ENCODE data around the gene APOM. TPM values are rescaled to one million over a fixed set of nuclear protein-coding genes. Genes with fewer than 3 reads are reported as not detected.

The APOM gene
- total and polyA plus RNA-seq, 4 donors, result 0.42 to 2.6 (median 0.96) TPM; not detected in 1

DNA sequence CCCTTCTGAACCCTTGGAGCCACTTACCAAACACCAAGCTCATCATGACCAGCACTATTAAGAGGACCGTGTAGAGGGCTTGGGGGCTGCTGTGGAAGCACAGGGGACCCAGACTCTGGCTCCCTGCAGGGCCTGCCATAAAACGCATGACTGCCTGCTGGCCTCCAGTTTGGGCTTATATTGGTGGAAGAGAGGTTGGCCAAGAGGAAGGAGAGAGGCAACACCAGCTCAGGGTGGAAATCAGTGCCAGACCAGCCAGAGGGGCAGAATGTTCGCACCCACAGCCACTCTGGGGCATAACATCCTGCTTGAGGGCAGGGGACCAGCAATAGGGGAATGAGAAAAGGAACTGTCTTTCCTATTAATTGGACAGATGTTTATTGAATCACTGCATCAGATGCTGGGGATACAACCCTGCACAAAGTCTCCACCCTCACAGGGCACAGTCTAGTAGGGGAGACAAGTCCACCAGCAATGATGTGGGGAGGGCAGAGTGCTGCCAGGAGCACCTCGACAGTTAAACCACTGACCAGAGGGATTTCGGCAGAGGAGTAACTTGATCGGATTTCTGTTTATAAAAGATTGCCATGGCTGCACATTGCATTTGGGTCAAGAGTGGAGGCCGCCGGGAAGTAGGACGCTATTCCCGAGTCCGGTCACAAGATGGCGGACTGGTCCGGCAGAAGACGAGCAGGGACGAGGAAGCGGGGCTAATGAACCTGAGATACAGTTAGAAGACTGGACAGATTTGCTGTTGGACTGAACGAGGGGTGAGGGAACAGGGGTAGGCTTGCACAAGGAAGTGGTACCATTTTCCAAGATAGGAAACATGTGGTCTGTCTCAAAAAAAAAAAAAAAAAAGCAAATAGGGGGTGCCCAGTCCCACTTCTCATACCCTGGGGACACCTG, 24.8 kb downstream of the APOM start, which contains the start of gene LY6G5C:
TSS of gene LY6G5C (minus strand) at position 842 of the 909 bp plus-strand sequence. CDS start at position 148, 694 bp downstream.
- Histone ChIP-seq H3K9me3 (ENCODE audit: control insufficient read depth, low read length) (no peaks in the 10 kb centered on the region), H3K4me1 (ENCODE audit: control insufficient read depth in 1 of 2, insufficient read depth in 2 of 2, low read length in 2 of 2) (no peaks in the 10 kb centered on the region), H3K27me3 (ENCODE audit: control insufficient read depth in 1 of 2, insufficient read depth in 2 of 2, low read length in 1 of 2) (no peaks in the 10 kb centered on the region), H3K4me3 (ENCODE audit: low read length in 2 of 2) (peak within 1 kb of the TSS in 1 of 2 donors; percentile 56), H3K27ac (ENCODE audit: low read depth in 1 of 2, low read length in 2 of 2) (no peak within 1 kb of the TSS), H3K36me3 (ENCODE audit: control insufficient read depth in 1 of 2, insufficient read depth in 2 of 2, low read length in 1 of 2) (no peaks in the 10 kb centered on the region)
- ATAC-seq (ENCODE audit: low FRiP score), result peak; percentile 94
- 11 to 12% methylated on average over 17 of the region's 17 CpGs for WGBS, 2 donors
- DNase-seq, result peak; percentile 90 to 93
- intact Hi-C loops (cut with DNase I), result loop anchor here (2.0 to 10.0 kb wide), 7 partner anchors 48 to 272 kb away; partner anchors contain the start of genes DDAH2 (in 1 of the 2), EHMT2 (in 1 of the 2) and NEU1 (in 1 of the 2)

DNA sequence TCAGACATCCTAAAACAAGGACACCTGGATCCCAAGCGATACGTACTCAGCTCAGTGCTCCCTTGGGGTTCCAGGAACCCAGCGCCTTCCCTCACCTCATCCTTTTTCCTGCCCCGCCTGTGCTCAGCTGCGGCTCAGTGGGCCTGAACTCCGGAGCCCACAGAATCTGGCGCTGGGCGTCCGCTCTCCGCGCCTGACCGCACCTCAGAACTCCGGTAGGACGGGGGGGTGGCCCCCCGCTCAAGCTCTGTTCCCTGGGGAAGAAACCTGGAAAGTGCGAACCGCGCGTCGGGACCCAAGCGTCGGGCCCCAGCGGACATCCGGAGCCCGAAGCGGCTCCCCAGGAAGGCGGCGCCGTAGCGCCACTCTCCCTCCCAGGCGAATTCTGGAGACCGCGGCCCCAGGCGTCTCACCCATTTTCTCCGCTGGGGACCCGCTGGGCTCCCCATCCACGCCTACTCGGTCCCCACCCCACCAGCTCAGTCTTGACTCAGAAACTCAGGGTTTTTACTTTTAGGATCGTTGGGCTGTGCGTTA, 25.5 kb downstream of the APOM start:
- Histone ChIP-seq H3K9me3 (ENCODE audit: control insufficient read depth, low read length) (no peaks in the 10 kb centered on the region), H3K27ac (ENCODE audit: low read depth in 1 of 2, low read length in 2 of 2) (no peak overlapping the region), H3K4me3 (ENCODE audit: low read length in 2 of 2) (peak overlapping the region in 1 of 2 donors; percentile 56), H3K36me3 (ENCODE audit: control insufficient read depth in 1 of 2, insufficient read depth in 2 of 2, low read length in 1 of 2) (peaks cover 0 to under 1% of the 10 kb centered on the region in 2 donors), H3K4me1 (ENCODE audit: control insufficient read depth in 1 of 2, insufficient read depth in 2 of 2, low read length in 2 of 2) (no peaks in the 10 kb centered on the region), H3K27me3 (ENCODE audit: control insufficient read depth in 1 of 2, insufficient read depth in 2 of 2, low read length in 1 of 2) (no peaks in the 10 kb centered on the region)
- peak; percentile 68 to 85 for DNase-seq
- 1% methylated on average over 40 of the region's 40 CpGs for WGBS, 2 donors
- peak; percentile 79 for ATAC-seq (ENCODE audit: low FRiP score)
- intact Hi-C loops (cut with DNase I), result loop anchor here (2.0 to 10.0 kb wide), 7 partner anchors 48 to 271 kb away; partner anchors contain the start of genes DDAH2 (in 1 of the 2), EHMT2 (in 1 of the 2) and NEU1 (in 1 of the 2)

DNA sequence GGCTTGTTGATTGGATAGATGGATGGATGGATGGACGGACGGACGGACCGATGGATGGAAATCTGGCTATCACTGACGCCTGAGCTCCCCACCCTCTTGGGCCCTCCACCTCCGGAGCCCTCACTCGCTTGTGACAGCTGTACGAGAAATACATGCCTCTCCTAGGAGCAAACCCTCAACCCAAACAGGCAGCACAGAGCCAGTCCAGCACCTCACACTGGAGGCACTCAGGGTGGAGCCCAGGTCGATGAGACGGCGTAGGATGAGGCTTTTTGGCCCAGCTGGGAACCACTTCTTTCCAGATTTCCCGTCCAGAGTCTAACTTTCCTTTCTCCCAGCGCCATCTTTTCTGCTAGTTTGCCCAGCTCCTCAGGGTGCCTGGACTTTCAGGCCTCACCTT, 27.9 kb downstream of the APOM start:
- Histone ChIP-seq H3K36me3 (ENCODE audit: control insufficient read depth in 1 of 2, insufficient read depth in 2 of 2, low read length in 1 of 2) (peaks cover 0 to 3% of the 10 kb centered on the region in 2 donors), H3K9me3 (ENCODE audit: control insufficient read depth, low read length) (no peaks in the 10 kb centered on the region), H3K27me3 (ENCODE audit: control insufficient read depth in 1 of 2, insufficient read depth in 2 of 2, low read length in 1 of 2) (no peaks in the 10 kb centered on the region), H3K27ac (ENCODE audit: low read depth in 1 of 2, low read length in 2 of 2) (no peak overlapping the region), H3K4me3 (ENCODE audit: low read length in 2 of 2) (no peak overlapping the region), H3K4me1 (ENCODE audit: control insufficient read depth in 1 of 2, insufficient read depth in 2 of 2, low read length in 2 of 2) (no peaks in the 10 kb centered on the region)
- 76 to 80% methylated on average over 13 of the region's 13 CpGs for WGBS, 2 donors
- no peak for ATAC-seq (ENCODE audit: low FRiP score)
- intact Hi-C loops (cut with DNase I), result loop anchor here (5.0 to 10.0 kb wide), 5 partner anchors 89 to 269 kb away; partner anchors contain the start of genes EHMT2 (in 1 of the 2) and NEU1 (in 1 of the 2)
- DNase-seq, result no peak

DNA sequence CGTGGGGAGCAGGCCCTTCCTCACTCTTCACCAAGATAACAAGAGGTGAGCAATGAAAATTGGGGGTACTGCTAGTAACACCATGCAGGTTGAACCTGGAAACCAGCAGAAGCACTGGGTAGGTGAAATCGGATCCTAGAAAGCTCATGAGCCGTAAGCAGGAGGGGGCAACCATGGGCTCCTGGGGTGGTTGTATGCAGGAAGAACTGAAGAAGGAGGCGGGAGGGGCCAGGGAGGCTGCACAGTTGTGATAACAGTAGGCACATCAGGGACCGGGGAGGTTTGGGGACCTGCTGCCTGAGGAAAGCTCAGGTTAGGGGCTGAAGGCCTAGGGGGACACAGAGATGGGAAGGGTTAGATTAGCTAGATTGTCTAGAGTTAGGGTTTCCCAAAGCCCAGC, 30.8 kb downstream of the APOM start:
- intact Hi-C loops (cut with DNase I), result loop anchor here (10.0 kb wide), 2 partner anchors 148 to 178 kb away; partner anchors contain the start of gene NEU1 (in 1 of the 2)
- Histone ChIP-seq H3K36me3 (ENCODE audit: control insufficient read depth in 1 of 2, insufficient read depth in 2 of 2, low read length in 1 of 2) (peaks cover 0 to 3% of the 10 kb centered on the region in 2 donors), H3K4me3 (ENCODE audit: low read length in 2 of 2) (no peak overlapping the region), H3K4me1 (ENCODE audit: control insufficient read depth in 1 of 2, insufficient read depth in 2 of 2, low read length in 2 of 2) (no peaks in the 10 kb centered on the region), H3K27ac (ENCODE audit: low read depth in 1 of 2, low read length in 2 of 2) (no peak overlapping the region), H3K27me3 (ENCODE audit: control insufficient read depth in 1 of 2, insufficient read depth in 2 of 2, low read length in 1 of 2) (no peaks in the 10 kb centered on the region), H3K9me3 (ENCODE audit: control insufficient read depth, low read length) (no peaks in the 10 kb centered on the region)
- 79 to 80% methylated on average over 5 of the region's 5 CpGs for WGBS, 2 donors
- no peak for ATAC-seq (ENCODE audit: low FRiP score)
- DNase-seq, result no peak

DNA sequence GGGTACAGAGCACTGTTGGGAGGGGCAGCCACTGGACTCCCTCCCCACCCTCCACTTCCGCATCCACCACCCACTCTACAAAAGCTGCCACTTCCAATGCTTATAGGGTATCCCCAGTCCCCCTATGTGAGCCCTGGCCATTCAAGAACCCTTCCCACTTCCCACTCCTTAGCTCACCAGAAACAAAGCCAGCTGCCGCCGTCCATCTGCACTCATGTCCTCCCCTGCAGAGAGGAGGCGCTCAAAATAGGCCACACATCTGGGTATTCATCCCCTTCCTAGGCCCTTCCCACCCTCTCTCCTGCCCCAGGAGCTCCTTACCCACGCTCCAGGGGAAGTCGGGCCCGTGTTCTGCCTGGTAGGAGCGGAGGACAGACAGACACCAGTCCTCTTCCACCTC, 31.6 kb downstream of the APOM start:
- Histone ChIP-seq H3K36me3 (ENCODE audit: control insufficient read depth in 1 of 2, insufficient read depth in 2 of 2, low read length in 1 of 2) (peaks cover 0 to 6% of the 10 kb centered on the region in 2 donors), H3K9me3 (ENCODE audit: control insufficient read depth, low read length) (no peaks in the 10 kb centered on the region), H3K4me3 (ENCODE audit: low read length in 2 of 2) (no peak overlapping the region), H3K27me3 (ENCODE audit: control insufficient read depth in 1 of 2, insufficient read depth in 2 of 2, low read length in 1 of 2) (no peaks in the 10 kb centered on the region), H3K27ac (ENCODE audit: low read depth in 1 of 2, low read length in 2 of 2) (no peak overlapping the region), H3K4me1 (ENCODE audit: control insufficient read depth in 1 of 2, insufficient read depth in 2 of 2, low read length in 2 of 2) (no peaks in the 10 kb centered on the region)
- intact Hi-C loops (cut with DNase I), result loop anchor here (10.0 kb wide), 2 partner anchors 147 to 177 kb away; partner anchors contain the start of gene NEU1 (in 1 of the 2)
- ATAC-seq (ENCODE audit: low FRiP score) (no peak), DNase-seq (no peak)
- 84 to 87% methylated on average over 8 of the region's 8 CpGs for WGBS, 2 donors

DNA sequence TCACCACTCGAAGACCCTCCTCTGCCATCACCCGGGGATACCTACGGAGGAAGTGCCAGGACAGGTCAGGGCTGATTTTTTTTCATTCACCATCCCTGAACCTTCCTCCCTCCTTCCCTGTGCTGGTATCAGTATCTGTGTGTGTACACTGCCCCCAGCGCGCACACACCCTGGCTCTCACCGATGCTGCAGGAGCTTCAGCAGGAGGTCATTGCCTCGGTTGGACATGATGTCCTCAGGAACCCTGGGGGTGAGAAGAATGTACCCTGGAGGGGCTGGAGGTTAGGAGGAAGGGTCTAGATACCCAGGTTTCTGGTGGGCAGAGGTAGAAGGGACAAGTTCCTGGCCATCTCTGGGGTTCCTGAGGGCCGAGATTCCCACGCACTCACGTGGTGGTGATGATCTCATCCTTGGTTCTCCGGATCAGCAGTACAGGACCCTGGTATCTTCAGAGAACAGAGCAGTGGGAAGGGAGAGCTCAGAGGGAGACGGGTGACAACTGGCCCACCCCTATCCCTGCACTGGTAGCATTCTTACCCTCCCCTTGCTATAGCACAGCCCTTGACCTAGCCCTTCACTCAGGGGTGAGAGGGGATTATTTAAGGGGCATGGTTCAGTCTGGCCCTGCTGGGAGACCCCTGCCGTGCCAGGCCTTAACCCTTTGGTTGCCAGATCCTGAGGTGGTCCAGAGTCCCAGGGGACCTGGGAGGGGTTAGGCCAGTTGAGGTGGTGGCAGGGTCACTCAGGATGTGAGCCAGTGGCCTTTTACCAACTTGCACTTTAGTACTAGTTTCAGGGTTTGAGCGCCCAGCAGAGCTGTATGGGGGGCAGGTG, 32.4 kb downstream of the APOM start:
- no peak for ATAC-seq (ENCODE audit: low FRiP score)

DNA sequence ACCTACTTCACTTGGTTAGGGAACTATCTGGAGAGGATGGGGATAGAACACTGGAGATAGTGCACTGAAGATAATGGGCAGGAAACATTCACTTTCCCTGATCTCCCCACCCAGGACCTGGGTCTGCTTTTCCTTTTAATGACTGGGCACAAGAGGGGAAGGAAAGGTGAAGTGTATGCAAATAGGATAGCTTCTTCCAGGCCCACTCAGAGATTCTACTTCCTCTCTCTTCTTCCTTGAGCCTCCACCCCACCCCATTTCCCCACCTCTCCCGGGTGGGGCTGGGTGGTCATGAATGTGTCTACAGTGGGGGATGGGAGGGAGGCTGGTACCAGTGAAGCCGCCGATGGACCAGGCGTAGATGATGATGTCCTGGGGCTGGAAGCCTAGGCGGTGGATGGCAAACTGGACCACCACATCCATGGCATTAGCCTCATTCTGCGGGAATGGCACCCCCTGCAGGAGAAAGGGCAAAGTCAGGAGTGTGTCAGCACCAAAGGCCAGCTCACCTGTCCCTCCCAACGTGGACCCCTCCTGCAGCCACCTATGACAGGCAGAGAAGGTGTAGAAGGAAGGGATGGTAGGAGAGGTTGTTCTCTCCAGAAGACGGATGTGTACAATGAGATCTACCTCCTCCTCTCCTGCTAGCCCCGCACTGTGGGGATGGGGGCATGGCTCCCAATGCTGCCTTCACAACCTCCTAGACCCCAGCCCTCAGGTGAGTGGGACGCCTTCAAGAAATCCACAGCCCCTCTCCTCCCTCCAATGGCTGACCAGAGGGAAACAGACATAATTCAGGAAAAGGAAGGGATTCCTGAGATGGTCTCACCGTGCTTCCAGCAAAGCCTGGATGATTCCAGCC, 33.8 kb downstream of the APOM start:
- WGBS, 2 donors, result 75 to 76% methylated on average over 11 of the region's 11 CpGs
- ATAC-seq (ENCODE audit: low FRiP score), result no peak
- Histone ChIP-seq H3K36me3 (ENCODE audit: control insufficient read depth in 1 of 2, insufficient read depth in 2 of 2, low read length in 1 of 2) (peaks cover 0 to 6% of the 10 kb centered on the region in 2 donors), H3K4me1 (ENCODE audit: control insufficient read depth in 1 of 2, insufficient read depth in 2 of 2, low read length in 2 of 2) (no peaks in the 10 kb centered on the region), H3K27me3 (ENCODE audit: control insufficient read depth in 1 of 2, insufficient read depth in 2 of 2, low read length in 1 of 2) (no peaks in the 10 kb centered on the region), H3K9me3 (ENCODE audit: control insufficient read depth, low read length) (no peaks in the 10 kb centered on the region), H3K4me3 (ENCODE audit: low read length in 2 of 2) (no peak overlapping the region), H3K27ac (ENCODE audit: low read depth in 1 of 2, low read length in 2 of 2) (no peak overlapping the region)
- no peak for DNase-seq
- intact Hi-C loops (cut with DNase I), result loop anchor here (10.0 kb wide), 3 partner anchors 145 to 195 kb away; partner anchors contain the start of gene NEU1 (in 1 of the 2)

More for the DNA sequence above, 32.4 kb downstream of the APOM start:
- 73 to 80% methylated on average over 14 of the region's 14 CpGs for WGBS, 2 donors
- DNase-seq, result no peak
- Histone ChIP-seq H3K36me3 (ENCODE audit: control insufficient read depth in 1 of 2, insufficient read depth in 2 of 2, low read length in 1 of 2) (peaks cover 0 to 6% of the 10 kb centered on the region in 2 donors), H3K27ac (ENCODE audit: low read depth in 1 of 2, low read length in 2 of 2) (no peak overlapping the region), H3K4me3 (ENCODE audit: low read length in 2 of 2) (no peak overlapping the region), H3K27me3 (ENCODE audit: control insufficient read depth in 1 of 2, insufficient read depth in 2 of 2, low read length in 1 of 2) (no peaks in the 10 kb centered on the region), H3K4me1 (ENCODE audit: control insufficient read depth in 1 of 2, insufficient read depth in 2 of 2, low read length in 2 of 2) (no peaks in the 10 kb centered on the region), H3K9me3 (ENCODE audit: control insufficient read depth, low read length) (no peaks in the 10 kb centered on the region)
- intact Hi-C loops (cut with DNase I), result loop anchor here (10.0 kb wide), 2 partner anchors 147 to 177 kb away; partner anchors contain the start of gene NEU1 (in 1 of the 2)
